PC-3 (cell line): ENCODE measurements around the gene HSPB1. TPM values are rescaled to one million over a fixed set of nuclear protein-coding genes. Genes with fewer than 3 reads are reported as not detected.
"Not testable (repeated sequence)": the region's sequence is repeated elsewhere in the genome, so short reads cannot be mapped to it uniquely, and the experiment has no call there.

Experiments used
- ATAC-seq: fragments of 200-7000 bp; cut with Tn5 transposase; 2 replicates; pipeline ENCODE4 v1.9.1; 2020; ENCODE audit warnings: mild to moderate bottlenecking, moderate library complexity
- BruUV-seq: library from RNA; stranded (reverse); fragments of 400-500 nt; replicated peaks from 2 replicates; lab custom pipeline; 2021; lab: Mats Ljungman, UMichigan
- CTCF ChIA-PET: fragments of 300-600 bp; sonication (Branson Sonifier 250); formaldehyde crosslinking; loops from one replicate; lab custom pipeline; 2022; ENCODE audit warnings: antibody characterized with exemption; lab: Charles Lee
- POLR2A ChIA-PET: fragments of 300-600 bp; sonication (Branson Sonifier 250); formaldehyde crosslinking; loops from one replicate; lab custom pipeline; 2022; ENCODE audit warnings: antibody characterized with exemption; ENCODE audit not compliant: unreplicated experiment; lab: Charles Lee
- DNase-seq: peaks from one replicate; pipeline ENCODE4 v3.0.0-alpha.2; 2015
- H2AFZ ChIP-seq: fragments of 300-600 bp; sonication (generic); 2 replicates; pipeline ENCODE4 v1.6.0; 2016; ENCODE audit warnings: antibody characterized with exemption, low read length
- H3F3A ChIP-seq: fragments of 300-600 bp; sonication (generic); one replicate; pipeline ENCODE4 v1.6.0; 2017; ENCODE audit warnings: antibody characterized with exemption, low read length, control low read depth, mild to moderate bottlenecking; ENCODE audit not compliant: unreplicated experiment
- H3K27ac ChIP-seq: fragments of 300-600 bp; sonication (generic); 2 replicates; pipeline ENCODE4 v1.5.1; 2016; ENCODE audit warnings: mild to moderate bottlenecking, low read length
- H3K27me3 ChIP-seq: fragments of 300-600 bp; sonication (generic); 2 replicates; pipeline ENCODE4 v1.6.1; 2016; ENCODE audit warnings: low read length, mixed read lengths
- H3K36me3 ChIP-seq: fragments of 300-600 bp; sonication (generic); 2 replicates; pipeline ENCODE4 v1.6.1; 2016; ENCODE audit warnings: low read depth, mixed run types, low read length, mixed read lengths
- H3K4me1 ChIP-seq: fragments of 300-600 bp; sonication (generic); 2 replicates; pipeline ENCODE4 v1.5.1; 2016; ENCODE audit warnings: low read length; ENCODE audit not compliant: insufficient read depth
- H3K4me2 ChIP-seq: fragments of 300-600 bp; sonication (generic); 2 replicates; pipeline ENCODE4 v1.6.0; 2016; ENCODE audit warnings: low read length
- H3K4me3 ChIP-seq: fragments of 300-600 bp; sonication (generic); 2 replicates; pipeline ENCODE4 v1.5.1; 2016; ENCODE audit warnings: mild to moderate bottlenecking, low read length, mixed read lengths
- H3K79me2 ChIP-seq: fragments of 300-600 bp; sonication (generic); 2 replicates; pipeline ENCODE4 v1.6.1; 2017; ENCODE audit warnings: low read length, mixed read lengths
- H3K9ac ChIP-seq: fragments of 300-600 bp; sonication (generic); 2 replicates; pipeline ENCODE4 v1.6.0; 2016; ENCODE audit warnings: mild to moderate bottlenecking, low read length
- H3K9me2 ChIP-seq: fragments of 300-600 bp; sonication (generic); replicated peaks from 2 replicates; pipeline ENCODE4 v1.6.1; 2016; ENCODE audit warnings: mixed run types, low read length, mixed read lengths
- H3K9me3 ChIP-seq: fragments of 300-600 bp; sonication (generic); 2 replicates; pipeline ENCODE4 v1.6.1; 2016; ENCODE audit warnings: low read length, mixed read lengths
- H4K20me1 ChIP-seq: fragments of 300-600 bp; sonication (generic); 2 replicates; pipeline ENCODE4 v1.6.1; 2016; ENCODE audit warnings: low read length, mixed read lengths
- EZH2 ChIP-seq: fragments of 300-600 bp; sonication (generic); IDR thresholded peaks from one replicate; pipeline ENCODE4 v1.6.1; 2017; ENCODE audit warnings: antibody characterized with exemption, mild to moderate bottlenecking, low read length; ENCODE audit not compliant: unreplicated experiment
- EZH2phosphoT487 ChIP-seq: fragments of 300-600 bp; sonication (generic); IDR thresholded peaks from 2 replicates; pipeline ENCODE4 v1.6.1; 2018; ENCODE audit warnings: mild to moderate bottlenecking, antibody characterized with exemption, low read length, borderline replicate concordance
- intact Hi-C: fragments of 100-400 bp; cut with micrococcal nuclease; formaldehyde crosslinking; loops from 2 replicates; pipeline ENCODE4 v1.9.0; 2023
- total RNA-seq: library from RNA; depleted of rRNA; stranded (reverse); fragments of >200 nt; gene quantifications from 2 replicates; pipeline ENCODE4 v1.2.3, GENCODE V29; 2014
- TF ChIP-seq, protein P1 (sequence below): fragments of 300-600 bp; sonication (generic); conservative IDR thresholded peaks from 2 replicates; pipeline ENCODE4 v1.5.1; 2017; ENCODE audit warnings: antibody characterized with exemption, low read depth, mild to moderate bottlenecking, low read length

HSPB1 gene
- total RNA-seq, 1 experiment from 2014 or later: 166 TPM

DNA sequence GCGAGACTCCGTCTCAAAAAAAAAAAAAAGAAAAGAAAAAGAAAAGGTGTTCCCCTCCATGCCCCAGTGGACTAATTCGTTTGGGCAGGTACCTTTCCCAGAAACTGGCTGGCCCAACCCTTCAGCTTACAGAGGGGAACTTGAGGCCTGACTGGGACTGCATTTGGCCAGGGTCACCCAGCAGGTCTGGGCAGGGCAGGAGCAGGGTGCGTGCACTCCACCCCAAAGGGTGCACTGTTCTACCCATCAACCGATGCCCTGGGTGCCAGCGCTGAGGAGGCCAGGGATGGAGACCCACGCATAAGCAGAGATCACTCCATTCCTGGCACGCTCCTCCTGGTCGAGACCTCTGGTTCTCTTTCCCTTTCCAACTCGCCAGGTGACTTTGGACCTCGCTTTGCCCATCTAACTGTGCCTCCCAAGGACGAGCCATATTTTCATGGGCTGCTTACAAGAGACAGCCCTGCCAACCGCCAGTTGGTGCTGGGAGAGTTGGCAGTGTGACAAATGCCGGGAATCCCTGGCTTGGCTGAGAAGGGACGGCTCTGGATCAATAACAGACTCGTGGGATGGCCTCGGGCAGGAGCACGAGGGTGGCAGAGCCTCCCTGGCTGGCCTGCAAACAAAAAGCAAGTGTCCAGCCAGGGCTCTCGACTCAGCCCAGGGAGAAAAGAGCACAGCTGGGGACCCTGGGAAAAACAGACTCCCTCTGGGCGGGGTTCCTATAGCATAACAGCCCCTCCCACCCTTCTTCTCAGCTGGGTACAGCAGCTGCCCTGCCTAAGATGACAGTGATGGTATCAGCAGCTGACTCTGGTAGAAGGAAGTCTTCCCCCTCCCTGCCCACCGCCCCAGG is 7.9 kb downstream of the HSPB1 start:
- Histone ChIP-seq H3K4me1 (peaks cover 3% of the 10 kb centered on the region; the same call in 1 of the 2 replicates), H3K4me2 (no peak overlapping the region), H3K36me3 (no peaks in the 10 kb centered on the region; the same call in 1 of the 2 replicates), H3K27ac (no peak overlapping the region), H3K27me3 (no peaks in the 10 kb centered on the region), H3K4me3 (no peak overlapping the region), H3K9ac (no peak overlapping the region), H3K79me2 (no peaks in the 10 kb centered on the region), H3K9me3 (no peaks in the 10 kb centered on the region), H4K20me1 (no peaks in the 10 kb centered on the region), H3K9me2 (no peaks in the 10 kb centered on the region), H2AFZ (no peak overlapping the region), H3F3A (no peaks in the 10 kb centered on the region)
- DNase-seq: no peak
- TF ChIP-seq EZH2phosphoT487 (no peak), EZH2 (no peak)
- TF ChIP-seq, protein P1, sequence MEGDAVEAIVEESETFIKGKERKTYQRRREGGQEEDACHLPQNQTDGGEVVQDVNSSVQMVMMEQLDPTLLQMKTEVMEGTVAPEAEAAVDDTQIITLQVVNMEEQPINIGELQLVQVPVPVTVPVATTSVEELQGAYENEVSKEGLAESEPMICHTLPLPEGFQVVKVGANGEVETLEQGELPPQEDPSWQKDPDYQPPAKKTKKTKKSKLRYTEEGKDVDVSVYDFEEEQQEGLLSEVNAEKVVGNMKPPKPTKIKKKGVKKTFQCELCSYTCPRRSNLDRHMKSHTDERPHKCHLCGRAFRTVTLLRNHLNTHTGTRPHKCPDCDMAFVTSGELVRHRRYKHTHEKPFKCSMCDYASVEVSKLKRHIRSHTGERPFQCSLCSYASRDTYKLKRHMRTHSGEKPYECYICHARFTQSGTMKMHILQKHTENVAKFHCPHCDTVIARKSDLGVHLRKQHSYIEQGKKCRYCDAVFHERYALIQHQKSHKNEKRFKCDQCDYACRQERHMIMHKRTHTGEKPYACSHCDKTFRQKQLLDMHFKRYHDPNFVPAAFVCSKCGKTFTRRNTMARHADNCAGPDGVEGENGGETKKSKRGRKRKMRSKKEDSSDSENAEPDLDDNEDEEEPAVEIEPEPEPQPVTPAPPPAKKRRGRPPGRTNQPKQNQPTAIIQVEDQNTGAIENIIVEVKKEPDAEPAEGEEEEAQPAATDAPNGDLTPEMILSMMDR: no peak
- ChIA-PET CTCF (no interaction called here), POLR2A (no interaction called here)
- no peak for ATAC-seq
- BruUV-seq: no TSS peak
- intact Hi-C loops: no loop called here

DNA sequence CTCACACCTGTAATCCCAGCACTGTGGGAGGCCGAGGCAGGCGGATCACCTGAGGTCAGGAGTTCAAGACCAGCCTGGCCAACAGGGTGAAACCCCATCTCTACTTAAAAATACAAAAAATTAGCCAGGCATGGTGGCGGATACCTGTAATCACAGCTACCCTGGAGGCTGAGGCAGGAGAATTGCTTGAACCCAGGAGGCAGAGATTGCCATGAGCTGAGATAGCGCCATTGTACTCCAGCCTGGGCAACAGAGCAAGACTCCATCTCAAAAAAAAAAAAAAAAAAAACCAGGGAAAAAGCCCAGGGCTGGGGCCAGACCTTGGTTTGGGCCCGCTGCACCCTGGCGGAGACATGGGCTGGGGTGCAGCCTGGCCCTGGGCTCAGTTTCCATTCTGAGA is 9.4 kb downstream of the HSPB1 start:
- BruUV-seq, DNase-seq, intact Hi-C loops, H2AFZ ChIP-seq, H3K4me2 ChIP-seq, CTCF ChIA-PET, H3K27ac ChIP-seq, H3K9ac ChIP-seq, H3K36me3 ChIP-seq, ATAC-seq, H3F3A ChIP-seq, H3K4me3 ChIP-seq, H3K27me3 ChIP-seq, H3K79me2 ChIP-seq, POLR2A ChIA-PET, H3K9me2 ChIP-seq, H3K9me3 ChIP-seq, H3K4me1 ChIP-seq, H4K20me1 ChIP-seq: not testable (repeated sequence)

DNA sequence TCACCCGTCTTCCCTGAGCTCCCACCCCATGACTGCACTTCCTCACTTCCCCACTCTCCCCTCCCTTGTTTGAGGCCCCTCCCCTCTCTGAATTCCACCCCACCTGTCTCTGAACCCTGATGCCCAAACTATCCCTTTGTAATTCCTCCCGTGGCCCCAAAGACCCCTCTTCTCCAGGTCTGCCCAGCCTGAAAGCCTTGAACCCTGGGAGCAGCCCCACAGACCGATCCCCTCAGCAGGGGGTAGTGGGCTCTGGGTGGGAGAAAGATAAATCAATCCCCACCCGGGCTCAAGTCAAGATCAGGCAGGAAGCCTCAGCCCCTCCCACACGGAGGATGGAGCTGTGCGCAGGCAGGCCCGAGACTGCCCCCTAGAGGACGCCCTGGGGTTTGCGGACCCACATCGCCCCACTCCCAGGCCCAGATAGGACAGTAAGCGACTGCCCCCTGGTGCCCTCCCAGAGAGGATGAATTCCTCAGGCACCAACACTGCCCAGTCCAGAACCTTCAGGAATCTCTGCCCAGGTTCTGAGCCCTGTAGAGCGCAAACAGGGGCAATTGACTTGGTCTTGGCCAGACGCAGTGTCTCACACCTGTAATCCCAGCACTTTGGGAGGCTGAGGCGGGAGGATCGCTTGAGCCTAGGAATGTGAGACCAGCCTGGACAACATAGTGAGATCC is 11.7 kb downstream of the HSPB1 start:
- TF ChIP-seq EZH2phosphoT487: no peak
- no peak for TF ChIP-seq EZH2
- TF ChIP-seq, protein P1: peak; percentile 99
- no peaks in the 10 kb centered on the region for H3K79me2 ChIP-seq
- DNase-seq (peak; percentile 91), ATAC-seq (peak; percentile 51)
- peak overlapping the region; percentile 80 for H2AFZ ChIP-seq
- peaks cover 12% of the 10 kb centered on the region for H3K4me1 ChIP-seq
- intact Hi-C loops: loop anchor here (1.0 kb wide), 2 partner anchors 23 to 136 kb away; no protein-coding TSS in a partner anchor
- no TSS peak for BruUV-seq
- H3K27ac ChIP-seq: no peak overlapping the region
- CTCF ChIA-PET: interaction anchor here (0.6 to 1.6 kb wide), 9 partner anchors 11 to 987 kb away, joined by 3 to 32 read pairs (median 4); no protein-coding TSS in a partner anchor
- H3K36me3 ChIP-seq: no peaks in the 10 kb centered on the region; the same call in 1 of the 2 replicates
- no peak overlapping the region for H3K9ac ChIP-seq
- H3F3A ChIP-seq: peaks cover 2% of the 10 kb centered on the region
- H3K9me3 ChIP-seq: no peaks in the 10 kb centered on the region
- POLR2A ChIA-PET: interaction anchor here (0.5 kb wide), 1 partner anchor 19 kb away, joined by 9 read pairs; no protein-coding TSS in a partner anchor
- H4K20me1 ChIP-seq: no peaks in the 10 kb centered on the region
- peak overlapping the region; percentile 76 for H3K4me2 ChIP-seq
- H3K4me3 ChIP-seq: no peak overlapping the region
- H3K9me2 ChIP-seq: no peaks in the 10 kb centered on the region
- H3K27me3 ChIP-seq: no peaks in the 10 kb centered on the region

DNA sequence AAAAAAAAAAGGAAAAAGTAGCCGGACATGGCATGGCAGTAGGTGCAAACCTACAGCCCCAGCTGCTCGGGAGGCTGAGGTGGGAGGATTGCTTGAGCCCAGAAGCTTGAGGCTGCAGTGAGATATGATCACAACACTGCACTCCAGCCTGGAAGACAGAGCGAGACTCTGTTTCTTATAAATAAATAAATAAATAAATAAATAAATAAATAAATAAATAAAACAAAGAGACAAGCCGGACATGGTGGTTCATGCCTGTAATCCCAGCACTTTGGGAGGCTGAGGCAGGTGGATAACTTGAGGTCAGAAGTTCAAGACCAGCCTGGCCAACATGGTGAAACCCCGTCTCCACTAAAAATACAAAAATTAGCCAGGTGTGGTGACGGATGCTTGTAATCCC is 12.3 kb downstream of the HSPB1 start:
- H3K9ac ChIP-seq, H3K4me3 ChIP-seq, BruUV-seq, H4K20me1 ChIP-seq, ATAC-seq, H3K79me2 ChIP-seq, H3F3A ChIP-seq, H3K9me2 ChIP-seq, DNase-seq, H3K36me3 ChIP-seq, H3K27ac ChIP-seq, H3K4me2 ChIP-seq, POLR2A ChIA-PET, H3K9me3 ChIP-seq, H3K27me3 ChIP-seq: not testable (repeated sequence)
- 0 out of 2 replicates have a peak overlapping the region, but pooled peaks have one; percentile 34 for H2AFZ ChIP-seq
- H3K4me1 ChIP-seq: peaks cover 13% of the 10 kb centered on the region
- intact Hi-C loops: loop anchor here (1.0 kb wide), 2 partner anchors 23 to 136 kb away; no protein-coding TSS in a partner anchor
- CTCF ChIA-PET: interaction anchor here (0.6 to 1.6 kb wide), 7 partner anchors 11 to 136 kb away, joined by 3 to 32 read pairs (median 4); no protein-coding TSS in a partner anchor
